Activated CD8-positive, alpha-beta memory T cell treated with anti-CD3 and anti-CD28 coated beads, Interleukin-2, amount 50 U/mL, for 24 hours (primary cell): ENCODE measurements around the gene CYP1A2.

Source experiments
- DNase-seq: peaks from one replicate; pipeline ENCODE4 v3.0.0-alpha.2; 2020; ENCODE audit errors: extremely low read depth

The CYP1A2 gene

DNA sequence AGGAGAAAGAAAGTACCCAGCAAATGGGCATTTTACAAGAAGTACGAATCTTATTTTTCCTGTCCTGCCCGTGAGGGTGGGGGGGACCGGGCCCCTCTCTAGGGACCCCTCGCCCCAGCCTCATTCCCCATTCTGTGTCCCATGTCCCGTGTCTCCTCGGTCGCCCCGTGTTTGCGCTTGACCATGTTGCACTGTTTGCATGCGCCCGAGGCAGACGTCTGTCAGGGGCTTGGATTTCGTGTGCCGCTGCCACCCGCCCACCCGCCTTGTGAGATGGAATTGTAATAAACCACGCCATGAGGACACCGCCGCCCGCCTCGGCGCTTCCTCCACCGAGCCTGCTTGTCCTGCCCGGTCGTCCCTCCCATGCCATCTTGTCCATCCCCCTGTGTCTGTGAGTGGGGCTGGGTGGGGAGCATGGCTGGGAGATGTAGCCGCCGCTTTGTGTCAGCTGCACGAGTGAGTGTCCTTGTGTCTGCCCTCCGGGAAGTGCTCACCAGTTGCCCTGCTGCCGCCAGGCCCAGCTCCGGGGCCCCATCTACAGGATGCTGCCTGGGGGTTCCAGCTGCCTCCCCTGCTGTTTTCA lies 54.3 kb downstream of the CYP1A2 start:
- no peak for DNase-seq

DNA sequence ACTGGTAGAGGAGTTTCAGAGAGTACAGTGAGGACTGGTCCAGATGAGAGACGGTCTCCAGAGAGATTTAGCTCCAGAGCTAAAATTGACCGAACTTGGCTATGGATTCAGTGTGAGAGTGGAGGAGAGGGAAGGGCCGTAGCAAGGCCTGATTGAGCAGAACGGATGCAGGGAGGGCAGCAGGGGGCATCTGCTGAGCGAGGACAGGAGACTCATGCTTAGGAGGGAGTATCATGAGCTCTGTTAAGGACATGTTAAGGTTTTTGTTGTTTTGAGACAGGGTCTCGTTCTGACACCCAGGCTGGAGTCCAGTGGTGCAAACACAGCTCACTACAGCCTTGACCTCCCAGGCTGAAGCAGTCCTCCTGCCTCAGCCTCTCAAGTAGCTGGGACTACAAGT lies 56.3 kb downstream of the CYP1A2 start:
- no peak for DNase-seq
